GM12891 (cell line): Measurements from ENCODE around the gene INHA.

Source experiments
- POLR2A ChIP-seq: IDR thresholded peaks from 2 replicates; pipeline ENCODE4 v1.6.1; 2011; ENCODE audit warnings: low read depth, low read length, control low read depth
- POLR2AphosphoS5 ChIP-seq: IDR thresholded peaks from 2 replicates; pipeline ENCODE4 v1.6.1; 2011; ENCODE audit warnings: low read depth, low read length, control low read depth
- TAF1 ChIP-seq: IDR thresholded peaks from 2 replicates; pipeline ENCODE4 v1.6.1; 2011; ENCODE audit warnings: low read depth, low read length, control low read depth

- TF ChIP-seq POLR2AphosphoS5 (no peak), TAF1 (no peak), POLR2A (no peak)
Measured at GRCh38 chr2:219552382-219553167, 19.5 kb upstream of the INHA start.
